ENCODE results near the gene PACS2. TPM values are rescaled to one million over a fixed set of nuclear protein-coding genes. Genes with fewer than 3 reads are reported as not detected.

PACS2 gene
- total RNA-seq, 1 donor from 2014 or later: 22.5 TPM

- Histone ChIP-seq H3K36me3 (no peaks in the 10 kb centered on the region), H3K9ac (no peak overlapping the region), H3K27me3 (no peaks in the 10 kb centered on the region), H3F3A (ENCODE audit: low read depth) (no peaks in the 10 kb centered on the region), H4K20me1 (ENCODE audit: low read depth) (peaks cover 33% of the 10 kb centered on the region), H3K27ac (no peak overlapping the region), H3K79me2 (ENCODE audit: low read depth) (peaks cover 19% of the 10 kb centered on the region), H3K4me3 (no peak overlapping the region), H3K9me3 (ENCODE audit: low read depth) (no peaks in the 10 kb centered on the region), H3K4me2 (no peak overlapping the region), H3K4me1 (peaks cover 6% of the 10 kb centered on the region), H2AFZ (replicated peaks) (no peak overlapping the region)
- Mint-ChIP-seq H3K27me3 (ENCODE audit: insufficient read depth, low read depth) (no peaks in the 10 kb centered on the region), H3K9me3 (no peaks in the 10 kb centered on the region), H3K4me3 (no peak overlapping the region), H3K4me1 (peaks cover 16% of the 10 kb centered on the region), H3K36me3 (no peaks in the 10 kb centered on the region), H3K27ac (peak overlapping the region; percentile 67)
- no peak for DNase-seq (ENCODE audit: low spot score)
- TF ChIP-seq EZH2 (IDR thresholded peaks at IDR 0.05) (no peak), EZH2phosphoT487 (IDR thresholded peaks at IDR 0.05) (no peak), CTCF (IDR thresholded peaks at IDR 0.05) (no peak)
Observed at GRCh38 chr14:105282098-105282725, 32.3 kb upstream of the PACS2 start.

- Histone ChIP-seq H3K4me3 (no peak overlapping the region), H3K9me3 (ENCODE audit: low read depth) (no peaks in the 10 kb centered on the region), H2AFZ (replicated peaks) (no peak overlapping the region), H3K36me3 (no peaks in the 10 kb centered on the region), H3K9ac (no peak overlapping the region), H3K79me2 (ENCODE audit: low read depth) (peaks cover 22% of the 10 kb centered on the region), H3K4me1 (peaks cover 6% of the 10 kb centered on the region), H4K20me1 (ENCODE audit: low read depth) (peaks cover 41% of the 10 kb centered on the region), H3K4me2 (no peak overlapping the region), H3K27me3 (no peaks in the 10 kb centered on the region), H3K27ac (no peak overlapping the region), H3F3A (ENCODE audit: low read depth) (no peaks in the 10 kb centered on the region)
- DNase-seq (ENCODE audit: low spot score): peak; percentile 57
- no peak overlapping the region for H3K27ac Mint-ChIP-seq
- no peaks in the 10 kb centered on the region for H3K9me3 Mint-ChIP-seq
- TF ChIP-seq EZH2 (IDR thresholded peaks at IDR 0.05) (no peak), CTCF (IDR thresholded peaks at IDR 0.05) (no peak), EZH2phosphoT487 (IDR thresholded peaks at IDR 0.05) (no peak)
- H3K4me1 Mint-ChIP-seq: peaks cover 18% of the 10 kb centered on the region
- no peaks in the 10 kb centered on the region for H3K36me3 Mint-ChIP-seq
- no peak overlapping the region for H3K4me3 Mint-ChIP-seq
- H3K27me3 Mint-ChIP-seq (ENCODE audit: insufficient read depth, low read depth): no peaks in the 10 kb centered on the region
Observed at GRCh38 chr14:105283028-105283427, 31.5 kb upstream of the PACS2 start.

- H3K4me1 Mint-ChIP-seq: peaks cover 18% of the 10 kb centered on the region
- no peak for TF ChIP-seq EZH2phosphoT487 (IDR thresholded peaks at IDR 0.05)
- no peak for TF ChIP-seq EZH2 (IDR thresholded peaks at IDR 0.05)
- no peak for TF ChIP-seq CTCF (IDR thresholded peaks at IDR 0.05)
- H3K27ac Mint-ChIP-seq: no peak overlapping the region
- no peak for DNase-seq (ENCODE audit: low spot score)
- H3K4me2 ChIP-seq: no peak overlapping the region
- H4K20me1 ChIP-seq (ENCODE audit: low read depth): peaks cover 42% of the 10 kb centered on the region
- H3K9me3 ChIP-seq (ENCODE audit: low read depth): no peaks in the 10 kb centered on the region
- H3K27me3 Mint-ChIP-seq (ENCODE audit: insufficient read depth, low read depth): no peaks in the 10 kb centered on the region
- H3K79me2 ChIP-seq (ENCODE audit: low read depth): peaks cover 17% of the 10 kb centered on the region
- no peaks in the 10 kb centered on the region for H3K36me3 Mint-ChIP-seq
- no peaks in the 10 kb centered on the region for H3K9me3 Mint-ChIP-seq
- H3K4me3 ChIP-seq: no peak overlapping the region
- H3K27me3 ChIP-seq: no peaks in the 10 kb centered on the region
- no peaks in the 10 kb centered on the region for H3F3A ChIP-seq (ENCODE audit: low read depth)
- no peaks in the 10 kb centered on the region for H3K36me3 ChIP-seq
- H3K27ac ChIP-seq: no peak overlapping the region
- peaks cover 6% of the 10 kb centered on the region for H3K4me1 ChIP-seq
- H3K9ac ChIP-seq: no peak overlapping the region
- no peak overlapping the region for H2AFZ ChIP-seq (replicated peaks)
- H3K4me3 Mint-ChIP-seq: no peak overlapping the region
Observed at GRCh38 chr14:105283899-105284298, 30.6 kb upstream of the PACS2 start.
